ENCODE measurements around the gene ARHGEF1. TPM values are rescaled to one million over a fixed set of nuclear protein-coding genes. Genes with fewer than 3 reads are reported as not detected.

The ARHGEF1 gene
- total RNA-seq, 1 donor from 2014 or later, result 70.5 TPM

DNA sequence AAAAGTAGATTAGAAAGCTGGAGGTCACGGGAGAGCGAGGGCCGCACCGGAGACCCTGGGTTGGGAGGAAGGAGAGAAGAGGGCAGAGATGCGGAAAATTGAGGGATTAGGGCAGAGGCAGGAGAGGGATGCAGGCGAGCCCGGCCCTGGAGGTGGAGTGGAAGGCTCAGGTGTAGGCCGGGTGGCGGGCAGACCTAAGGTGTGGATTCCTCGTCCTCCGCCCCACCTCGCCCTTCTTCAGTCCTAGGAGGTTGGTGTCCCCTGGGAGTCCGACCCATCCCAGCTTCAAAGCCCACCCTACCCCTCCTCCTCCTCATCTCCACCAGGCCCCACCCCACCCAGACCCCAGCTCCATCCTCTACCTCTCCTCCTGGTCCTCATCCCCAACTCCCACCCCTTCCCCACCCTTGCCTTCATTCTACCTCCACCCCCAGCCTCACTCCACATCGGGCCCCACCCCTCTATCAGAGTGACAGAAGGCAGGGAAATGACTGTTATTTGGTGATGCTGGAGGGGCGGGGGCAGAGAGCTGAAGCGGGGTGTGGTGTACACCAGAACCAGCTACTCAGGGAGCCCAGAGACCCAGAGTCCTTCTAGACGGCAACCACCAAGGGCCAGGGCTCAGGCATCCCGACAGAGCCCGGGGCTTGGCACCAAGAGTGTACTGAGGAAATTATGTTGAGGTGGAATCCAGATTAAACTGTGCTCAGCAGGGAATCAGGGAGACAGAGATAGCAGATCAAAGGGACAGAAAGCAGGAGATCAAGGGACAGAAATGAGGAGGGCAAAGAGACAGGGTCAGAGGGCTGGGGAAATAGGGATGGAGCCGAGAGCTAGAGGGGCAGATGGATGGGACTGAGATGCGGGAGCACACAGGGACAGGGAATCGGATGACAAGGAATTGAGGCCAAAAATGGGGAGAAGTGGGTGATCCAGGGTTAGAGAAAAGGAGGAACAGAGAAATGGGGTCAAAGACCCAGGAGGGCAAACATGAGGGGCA, 38.9 kb downstream of the ARHGEF1 start:
- Mint-ChIP-seq H3K27me3 (ENCODE audit: low read depth) (peaks cover 15% of the 10 kb centered on the region), H3K9me3 (ENCODE audit: low read depth) (no peaks in the 10 kb centered on the region), H3K27ac (ENCODE audit: unreplicated experiment) (no peak overlapping the region), H3K36me3 (ENCODE audit: low read depth) (peaks cover 2% of the 10 kb centered on the region), H3K4me1 (ENCODE audit: low read depth) (no peaks in the 10 kb centered on the region), H3K4me3 (ENCODE audit: unreplicated experiment) (no peak overlapping the region)
- DNase-seq (ENCODE audit: low spot score), result no peak
- TF ChIP-seq, protein P1, sequence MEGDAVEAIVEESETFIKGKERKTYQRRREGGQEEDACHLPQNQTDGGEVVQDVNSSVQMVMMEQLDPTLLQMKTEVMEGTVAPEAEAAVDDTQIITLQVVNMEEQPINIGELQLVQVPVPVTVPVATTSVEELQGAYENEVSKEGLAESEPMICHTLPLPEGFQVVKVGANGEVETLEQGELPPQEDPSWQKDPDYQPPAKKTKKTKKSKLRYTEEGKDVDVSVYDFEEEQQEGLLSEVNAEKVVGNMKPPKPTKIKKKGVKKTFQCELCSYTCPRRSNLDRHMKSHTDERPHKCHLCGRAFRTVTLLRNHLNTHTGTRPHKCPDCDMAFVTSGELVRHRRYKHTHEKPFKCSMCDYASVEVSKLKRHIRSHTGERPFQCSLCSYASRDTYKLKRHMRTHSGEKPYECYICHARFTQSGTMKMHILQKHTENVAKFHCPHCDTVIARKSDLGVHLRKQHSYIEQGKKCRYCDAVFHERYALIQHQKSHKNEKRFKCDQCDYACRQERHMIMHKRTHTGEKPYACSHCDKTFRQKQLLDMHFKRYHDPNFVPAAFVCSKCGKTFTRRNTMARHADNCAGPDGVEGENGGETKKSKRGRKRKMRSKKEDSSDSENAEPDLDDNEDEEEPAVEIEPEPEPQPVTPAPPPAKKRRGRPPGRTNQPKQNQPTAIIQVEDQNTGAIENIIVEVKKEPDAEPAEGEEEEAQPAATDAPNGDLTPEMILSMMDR (IDR thresholded peaks at IDR 0.05), result no peak

DNA sequence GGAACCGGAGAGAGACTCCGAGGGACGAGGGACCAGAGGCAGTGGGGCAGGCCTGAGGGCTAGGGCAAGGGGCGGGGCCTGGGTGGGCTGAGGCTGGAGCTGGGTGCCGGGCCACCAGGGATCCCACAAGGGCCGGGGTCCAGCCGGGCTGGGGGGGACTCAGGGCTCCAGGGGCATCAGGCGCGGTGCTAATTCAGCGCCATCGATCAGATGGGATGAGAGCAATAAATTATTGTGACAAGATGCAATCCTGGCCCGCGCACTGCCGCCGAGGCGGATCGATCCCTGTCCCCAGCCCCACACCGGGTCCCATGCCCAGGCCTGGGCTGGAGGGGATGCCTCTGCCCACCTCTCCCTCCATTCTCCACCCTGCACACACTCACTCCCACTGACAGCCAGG, 39.6 kb downstream of the ARHGEF1 start:
- H3K36me3 Mint-ChIP-seq (ENCODE audit: low read depth), result peaks cover 2% of the 10 kb centered on the region
- H3K27ac Mint-ChIP-seq (ENCODE audit: unreplicated experiment), result no peak overlapping the region
- H3K4me3 Mint-ChIP-seq (ENCODE audit: unreplicated experiment), result no peak overlapping the region
- TF ChIP-seq, protein P1 (IDR thresholded peaks at IDR 0.05), result no peak
- no peak for DNase-seq (ENCODE audit: low spot score)
- H3K9me3 Mint-ChIP-seq (ENCODE audit: low read depth), result no peaks in the 10 kb centered on the region
- no peaks in the 10 kb centered on the region for H3K4me1 Mint-ChIP-seq (ENCODE audit: low read depth)
- H3K27me3 Mint-ChIP-seq (ENCODE audit: low read depth), result peaks cover 15% of the 10 kb centered on the region

DNA sequence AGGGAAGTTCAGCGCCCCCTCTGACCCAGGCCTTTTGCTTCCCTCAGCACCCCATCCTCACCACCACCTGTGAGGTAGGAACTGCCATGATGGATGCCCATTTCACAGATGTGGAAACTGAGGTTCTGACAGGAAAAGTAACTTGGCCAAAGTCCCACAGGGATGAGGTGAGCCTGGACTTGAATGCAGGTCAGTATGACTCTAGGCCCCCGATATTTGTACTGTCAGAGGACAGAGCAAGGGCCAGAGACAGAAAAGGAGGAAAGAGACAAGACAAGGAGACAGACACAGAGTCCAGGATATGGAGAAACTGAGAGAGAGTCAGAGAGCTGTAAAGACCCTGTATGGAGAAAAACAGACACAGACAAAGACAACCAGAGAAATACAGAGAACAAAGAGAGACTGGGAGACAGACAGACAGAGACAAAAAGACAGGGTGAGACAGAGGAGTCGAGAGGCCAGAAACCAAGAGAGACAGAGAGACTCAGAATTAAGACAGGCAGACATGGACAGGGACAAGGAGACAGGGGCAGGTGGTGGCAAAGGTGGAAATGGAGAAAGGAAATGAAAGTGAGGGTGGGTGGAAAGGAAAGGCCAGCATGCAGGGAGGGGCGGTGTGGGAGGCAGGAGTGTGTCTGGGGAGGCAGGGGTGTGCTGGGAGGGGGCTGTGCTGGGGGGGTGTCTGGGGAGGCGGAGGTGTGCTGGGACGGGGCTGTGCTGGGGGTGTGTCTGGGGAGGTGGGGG, 40.2 kb downstream of the ARHGEF1 start:
- no peak for DNase-seq (ENCODE audit: low spot score)
- Mint-ChIP-seq H3K36me3 (ENCODE audit: low read depth) (peaks cover 2% of the 10 kb centered on the region), H3K4me3 (ENCODE audit: unreplicated experiment) (no peak overlapping the region), H3K9me3 (ENCODE audit: low read depth) (no peaks in the 10 kb centered on the region), H3K4me1 (ENCODE audit: low read depth) (no peaks in the 10 kb centered on the region), H3K27ac (ENCODE audit: unreplicated experiment) (no peak overlapping the region), H3K27me3 (ENCODE audit: low read depth) (peaks cover 15% of the 10 kb centered on the region)
- TF ChIP-seq, protein P1 (IDR thresholded peaks at IDR 0.05), result no peak

DNA sequence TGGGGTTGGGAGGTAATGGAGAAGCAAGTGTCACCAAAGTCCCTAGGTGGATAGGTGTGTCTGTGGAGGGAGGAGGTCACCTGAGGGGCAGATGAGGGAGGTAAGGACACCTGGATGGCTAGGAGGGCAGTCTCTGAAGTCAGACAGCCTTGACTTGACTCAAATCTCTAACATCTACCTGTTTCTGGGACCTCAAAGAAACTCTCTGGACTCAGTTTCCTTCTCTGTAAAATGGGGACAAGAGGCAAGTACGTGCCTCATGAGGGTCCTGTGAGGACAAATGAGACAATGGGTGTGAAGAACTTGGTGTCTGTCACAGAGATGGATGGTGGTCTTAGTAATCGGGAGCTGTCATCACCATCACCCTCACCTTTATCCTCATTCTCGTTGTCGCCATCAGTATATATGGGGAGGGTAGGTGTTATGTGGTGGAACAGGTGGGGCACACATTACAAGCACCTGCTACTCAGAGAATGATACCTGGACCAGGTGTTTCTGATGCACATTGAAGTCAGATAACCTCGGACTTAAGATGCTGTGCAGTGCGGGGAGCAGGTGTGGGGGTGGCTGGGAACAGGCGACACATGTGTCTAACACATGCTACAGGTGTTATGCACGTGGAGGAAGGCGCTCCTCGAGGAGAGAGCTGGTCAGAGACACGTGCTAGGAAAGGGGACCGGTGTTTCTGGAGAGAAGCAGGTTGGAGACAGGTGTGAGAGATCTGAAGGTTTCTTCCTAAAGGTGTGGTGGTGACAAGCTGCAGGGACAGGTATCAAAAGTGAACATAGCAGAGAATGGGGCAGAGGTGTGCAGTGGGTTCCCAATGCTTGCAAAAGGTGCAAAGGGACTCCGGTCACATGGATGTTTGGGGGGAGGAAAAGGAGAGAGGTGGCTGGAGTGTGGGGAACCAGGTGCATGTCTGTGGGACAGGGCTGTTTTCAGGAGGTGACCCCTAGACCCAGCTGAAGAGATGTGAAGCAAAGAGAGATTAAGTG, 41.5 kb downstream of the ARHGEF1 start:
- no peak for DNase-seq (ENCODE audit: low spot score)
- H3K4me3 Mint-ChIP-seq (ENCODE audit: unreplicated experiment), result no peak overlapping the region
- H3K36me3 Mint-ChIP-seq (ENCODE audit: low read depth), result peaks cover 5% of the 10 kb centered on the region
- peaks cover 22% of the 10 kb centered on the region for H3K27me3 Mint-ChIP-seq (ENCODE audit: low read depth)
- no peak overlapping the region for H3K27ac Mint-ChIP-seq (ENCODE audit: unreplicated experiment)
- TF ChIP-seq, protein P1 (IDR thresholded peaks at IDR 0.05), result no peak
- H3K9me3 Mint-ChIP-seq (ENCODE audit: low read depth), result no peaks in the 10 kb centered on the region
- H3K4me1 Mint-ChIP-seq (ENCODE audit: low read depth), result peaks cover 7% of the 10 kb centered on the region
